Parathyroid adenoma (tissue), 2 donors: ENCODE data around the gene CPNE5.

ENCODE experiments used
- H2AFZ ChIP-seq: fragments of 300-600 bp; sonication (generic); one replicate; pipeline ENCODE4 v1.7.0; 2017; ENCODE audit warnings: antibody characterized with exemption, mild to moderate bottlenecking
- H3K27ac ChIP-seq: fragments of 300-600 bp; sonication (generic); one replicate; pipeline ENCODE4 v1.7.0; 2017
- H3K27me3 ChIP-seq: fragments of 300-600 bp; sonication (generic); one replicate; pipeline ENCODE4 v1.7.0; 2017; ENCODE audit warnings: low read length; ENCODE audit not compliant: control insufficient read depth, insufficient read depth
- H3K36me3 ChIP-seq: fragments of 300-600 bp; sonication (generic); one replicate; pipeline ENCODE4 v1.7.0; 2017; ENCODE audit warnings: low read length; ENCODE audit not compliant: control insufficient read depth, insufficient read depth
- H3K4me1 ChIP-seq: fragments of 300-600 bp; sonication (generic); one replicate; pipeline ENCODE4 v1.7.0; 2017; ENCODE audit warnings: control low read depth
- H3K4me2 ChIP-seq: fragments of 300-600 bp; sonication (generic); one replicate; pipeline ENCODE4 v1.7.0; 2017; ENCODE audit warnings: low read length
- H3K4me3 ChIP-seq: fragments of 300-600 bp; sonication (generic); one replicate; pipeline ENCODE4 v1.7.0; 2017; ENCODE audit warnings: low read depth, low read length
- H3K79me2 ChIP-seq: fragments of 300-600 bp; sonication (generic); one replicate; pipeline ENCODE4 v1.7.0; 2017; ENCODE audit warnings: control low read depth
- H3K9ac ChIP-seq: fragments of 300-600 bp; sonication (generic); one replicate; pipeline ENCODE4 v1.7.0; 2017; ENCODE audit warnings: mild to moderate bottlenecking
- H3K9me3 ChIP-seq: fragments of 300-600 bp; sonication (generic); one replicate; pipeline ENCODE4 v1.7.0; 2017; ENCODE audit warnings: low read length; ENCODE audit not compliant: control insufficient read depth
- TF ChIP-seq, protein P1 (sequence below): fragments of 300-600 bp; sonication (generic); IDR thresholded peaks from one replicate; pipeline ENCODE4 v1.7.0; 2017; ENCODE audit warnings: antibody characterized with exemption, mild to moderate bottlenecking
- donor health status: primary hyperparathyroidism.

The CPNE5 gene

DNA sequence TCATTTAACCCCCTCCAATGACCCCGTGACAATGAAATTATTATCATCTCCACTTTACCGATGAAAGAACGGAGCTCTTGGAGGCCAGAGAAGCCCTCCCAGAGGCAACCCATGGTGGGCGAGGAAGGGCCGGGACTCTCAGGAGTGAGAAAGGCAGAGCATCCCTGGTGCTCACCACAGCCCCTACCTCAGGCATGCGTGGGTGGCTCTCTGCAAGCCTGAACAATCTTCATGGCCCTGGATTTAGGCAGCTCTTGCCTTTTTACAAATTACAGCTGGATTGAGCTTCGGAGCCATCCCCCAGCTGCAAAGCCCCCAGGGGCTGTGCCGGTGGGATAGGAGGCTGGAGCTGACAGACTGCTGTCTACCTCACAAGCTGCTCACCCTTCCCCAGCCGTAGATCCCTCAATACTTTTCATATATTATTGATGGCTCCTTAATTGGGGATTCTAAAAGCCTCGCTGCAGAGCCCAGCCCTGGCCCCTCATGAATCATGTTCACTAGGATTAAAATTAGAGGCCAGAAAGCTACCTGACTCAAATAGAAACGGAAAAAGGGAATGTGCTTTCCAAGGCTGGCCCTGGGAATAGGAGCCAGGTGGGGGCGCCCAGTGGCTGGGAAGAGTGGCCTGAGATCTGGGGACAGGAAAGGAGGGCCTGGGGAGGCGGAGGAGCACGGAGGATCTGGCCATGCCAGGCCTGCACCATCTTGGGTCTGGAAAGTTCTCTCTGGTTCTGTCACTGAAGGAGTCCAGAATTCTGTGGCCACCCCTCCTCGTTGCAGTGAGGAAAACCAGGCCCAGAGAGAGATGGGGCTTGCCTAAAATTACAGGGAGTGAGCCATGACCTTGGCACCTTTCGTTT is 29.1 kb downstream of the CPNE5 start:
- Histone ChIP-seq H3K36me3 (no peaks in the 10 kb centered on the region), H3K79me2 (no peaks in the 10 kb centered on the region), H3K4me3 (no peak overlapping the region), H3K27me3 (no peaks in the 10 kb centered on the region), H3K4me1 (no peaks in the 10 kb centered on the region), H3K27ac (no peak overlapping the region), H2AFZ (no peak overlapping the region), H3K4me2 (no peak overlapping the region), H3K9me3 (no peaks in the 10 kb centered on the region), H3K9ac (no peak overlapping the region)
- TF ChIP-seq, protein P1, sequence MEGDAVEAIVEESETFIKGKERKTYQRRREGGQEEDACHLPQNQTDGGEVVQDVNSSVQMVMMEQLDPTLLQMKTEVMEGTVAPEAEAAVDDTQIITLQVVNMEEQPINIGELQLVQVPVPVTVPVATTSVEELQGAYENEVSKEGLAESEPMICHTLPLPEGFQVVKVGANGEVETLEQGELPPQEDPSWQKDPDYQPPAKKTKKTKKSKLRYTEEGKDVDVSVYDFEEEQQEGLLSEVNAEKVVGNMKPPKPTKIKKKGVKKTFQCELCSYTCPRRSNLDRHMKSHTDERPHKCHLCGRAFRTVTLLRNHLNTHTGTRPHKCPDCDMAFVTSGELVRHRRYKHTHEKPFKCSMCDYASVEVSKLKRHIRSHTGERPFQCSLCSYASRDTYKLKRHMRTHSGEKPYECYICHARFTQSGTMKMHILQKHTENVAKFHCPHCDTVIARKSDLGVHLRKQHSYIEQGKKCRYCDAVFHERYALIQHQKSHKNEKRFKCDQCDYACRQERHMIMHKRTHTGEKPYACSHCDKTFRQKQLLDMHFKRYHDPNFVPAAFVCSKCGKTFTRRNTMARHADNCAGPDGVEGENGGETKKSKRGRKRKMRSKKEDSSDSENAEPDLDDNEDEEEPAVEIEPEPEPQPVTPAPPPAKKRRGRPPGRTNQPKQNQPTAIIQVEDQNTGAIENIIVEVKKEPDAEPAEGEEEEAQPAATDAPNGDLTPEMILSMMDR: no peak

DNA sequence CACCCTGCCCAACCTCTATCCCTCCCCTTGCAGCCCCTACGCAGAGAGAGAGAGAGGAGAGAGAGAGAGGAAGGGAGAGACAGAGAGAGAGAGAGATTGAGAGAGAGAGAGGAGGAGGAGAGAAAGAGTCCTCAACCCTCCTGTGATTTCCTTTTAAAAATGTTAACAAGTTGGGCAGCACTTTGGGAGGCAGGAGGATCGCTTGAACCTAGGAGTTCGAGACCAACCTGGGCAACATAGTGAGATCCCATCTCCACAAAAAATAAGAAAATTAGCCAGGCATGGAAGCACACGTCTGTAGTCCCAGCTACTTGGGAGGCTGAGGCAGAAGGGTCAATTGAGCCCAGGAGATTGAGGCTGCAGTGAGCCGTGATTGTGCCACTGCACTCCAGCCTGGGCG is 30.1 kb downstream of the CPNE5 start:
- Histone ChIP-seq H3K36me3 (no peaks in the 10 kb centered on the region), H3K79me2 (no peaks in the 10 kb centered on the region), H3K27ac (no peak overlapping the region), H3K4me3 (no peak overlapping the region), H3K9ac (no peak overlapping the region), H2AFZ (no peak overlapping the region), H3K4me2 (no peak overlapping the region), H3K27me3 (no peaks in the 10 kb centered on the region), H3K4me1 (no peaks in the 10 kb centered on the region), H3K9me3 (no peaks in the 10 kb centered on the region)
- TF ChIP-seq, protein P1: no peak

DNA sequence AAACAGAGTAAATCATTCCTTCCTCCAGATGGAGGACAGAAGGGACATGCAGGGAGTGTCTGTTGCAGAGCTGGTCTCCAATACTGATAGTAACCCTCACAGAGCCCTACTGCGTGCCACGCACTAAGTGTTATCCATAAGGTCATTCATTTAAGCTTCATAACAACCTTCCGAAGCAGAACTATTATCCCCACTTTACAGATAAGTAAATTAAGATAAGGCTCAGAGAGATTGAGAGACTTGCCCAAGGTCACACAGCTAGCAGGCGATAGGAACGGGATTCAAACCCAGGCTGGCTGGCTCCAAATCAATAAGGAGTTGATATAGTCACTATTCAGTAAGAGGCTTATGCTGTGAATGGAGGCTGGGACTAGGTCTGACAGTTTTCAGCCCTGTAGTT is 30.6 kb downstream of the CPNE5 start:
- no peaks in the 10 kb centered on the region for H3K36me3 ChIP-seq
- H3K27me3 ChIP-seq: no peaks in the 10 kb centered on the region
- no peaks in the 10 kb centered on the region for H3K4me1 ChIP-seq
- no peak overlapping the region for H3K27ac ChIP-seq
- H3K79me2 ChIP-seq: no peaks in the 10 kb centered on the region
- TF ChIP-seq, protein P1: no peak
- no peak overlapping the region for H3K9ac ChIP-seq
- H3K4me2 ChIP-seq: no peak overlapping the region
- H3K9me3 ChIP-seq: no peaks in the 10 kb centered on the region
- no peak overlapping the region for H2AFZ ChIP-seq
- no peak overlapping the region for H3K4me3 ChIP-seq

DNA sequence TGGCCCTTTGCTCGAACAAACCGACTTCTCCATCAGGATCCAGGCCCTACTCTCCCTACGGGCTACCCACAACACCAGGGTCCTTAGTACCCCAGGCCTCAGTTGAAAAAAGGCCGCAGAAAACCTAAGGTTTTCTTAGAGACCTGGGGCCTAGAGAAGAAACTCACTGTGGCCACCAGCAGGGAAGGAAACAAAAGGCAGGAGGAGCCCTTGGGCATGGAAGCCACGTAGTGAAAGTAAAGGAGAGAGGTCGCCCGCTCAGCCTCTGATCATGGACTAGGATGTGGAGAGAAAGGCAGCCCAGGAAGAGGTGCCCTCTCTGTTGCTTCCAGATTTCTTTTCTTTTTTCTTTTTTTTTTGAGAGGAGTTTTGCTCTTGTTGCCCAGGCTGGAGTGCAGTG is 31.5 kb downstream of the CPNE5 start:
- Histone ChIP-seq H3K9me3 (no peaks in the 10 kb centered on the region), H3K9ac (no peak overlapping the region), H3K4me3 (no peak overlapping the region), H3K4me2 (no peak overlapping the region), H3K4me1 (no peaks in the 10 kb centered on the region), H3K36me3 (no peaks in the 10 kb centered on the region), H2AFZ (no peak overlapping the region), H3K27ac (no peak overlapping the region), H3K27me3 (no peaks in the 10 kb centered on the region), H3K79me2 (no peaks in the 10 kb centered on the region)
- TF ChIP-seq, protein P1: no peak

DNA sequence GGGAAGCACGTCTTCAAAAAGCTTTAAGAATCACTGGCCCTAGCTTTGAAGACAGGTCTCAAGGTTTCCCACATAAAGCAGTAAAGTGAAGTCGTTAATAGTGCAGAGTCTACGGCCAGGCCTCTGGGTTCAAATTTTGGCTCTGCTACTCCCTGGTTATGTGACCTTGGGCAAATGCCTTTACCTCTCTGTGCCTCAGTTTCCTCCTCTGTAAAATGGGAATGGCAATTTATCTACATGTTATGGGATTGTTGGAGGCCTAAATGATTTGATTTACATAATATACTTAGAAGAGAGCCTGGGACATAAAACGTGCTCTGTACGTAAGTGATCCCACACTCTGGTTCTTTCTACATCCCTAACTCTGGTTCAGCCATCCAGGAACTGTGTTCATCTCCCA is 32.1 kb downstream of the CPNE5 start:
- TF ChIP-seq, protein P1: no peak
- no peaks in the 10 kb centered on the region for H3K4me1 ChIP-seq
- no peak overlapping the region for H3K4me2 ChIP-seq

More for the DNA sequence above, 32.1 kb downstream of the CPNE5 start:
- Histone ChIP-seq H3K27me3 (no peaks in the 10 kb centered on the region), H2AFZ (no peak overlapping the region), H3K9me3 (no peaks in the 10 kb centered on the region), H3K4me3 (no peak overlapping the region), H3K79me2 (no peaks in the 10 kb centered on the region), H3K27ac (no peak overlapping the region), H3K36me3 (no peaks in the 10 kb centered on the region), H3K9ac (no peak overlapping the region)
